ENCODE results near the gene SNX9. TPM values are rescaled to one million over a fixed set of nuclear protein-coding genes. Genes with fewer than 3 reads are reported as not detected.

Gene SNX9
- total RNA-seq, 2 experiments from 2014 or later, result 46.6 to 48.5 TPM

- H3K4me1 ChIP-seq (ENCODE audit: insufficient read depth, low read length), result peaks cover 55% of the 10 kb centered on the region
- H3K36me3 Mint-ChIP-seq (ENCODE audit: low read depth), result peaks cover 11% of the 10 kb centered on the region
- no peaks in the 10 kb centered on the region for H3K27me3 ChIP-seq (ENCODE audit: control insufficient read depth in 1 of 2, insufficient read depth in 2 of 2, low read length in 2 of 2)
- ChIA-PET POLR2A (interaction anchor here (0.8 to 3.4 kb wide), 11 partner anchors 9 to 413 kb away, joined by 3 to 35 read pairs (median 4); no protein-coding TSS in a partner anchor), CTCF (interaction anchor here (1.1 to 5.2 kb wide), 2 partner anchors 44 to 83 kb away, joined by 3 to 34 read pairs; no protein-coding TSS in a partner anchor)
- TF ChIP-seq CTCF (IDR thresholded peaks at IDR 0.05), result no peak
- H3K27ac Mint-ChIP-seq, result peak overlapping the region; percentile 74
- H3K4me3 Mint-ChIP-seq, result peak overlapping the region; percentile 87
- no peaks in the 10 kb centered on the region for H3K9me3 Mint-ChIP-seq
- peak overlapping the region in 1 of 2 donors; percentile 58 for H3K27ac ChIP-seq (ENCODE audit: low read depth in 1 of 2, low read length in 2 of 2)
- H3K36me3 ChIP-seq (ENCODE audit: insufficient read depth, low read length), result peaks cover under 1% of the 10 kb centered on the region
- no peaks in the 10 kb centered on the region for H3K9me3 ChIP-seq (ENCODE audit: control insufficient read depth in 1 of 2, insufficient read depth in 1 of 2, low read length in 2 of 2)
- intact Hi-C loops (cut with DNase I, micrococcal nuclease), result loop anchor here (1.0 to 10.0 kb wide), 4 partner anchors 44 to 958 kb away; partner anchors contain the start of gene TMEM181 (in 1 of the 2)
- DNase-seq, result peak in 4 of 14 experiments; percentile 24 to 36 (median 34)
- H3K4me3 ChIP-seq (ENCODE audit: low read length), result peak overlapping the region; percentile 75
- H3K4me1 Mint-ChIP-seq (ENCODE audit: low read depth), result peaks cover 62% of the 10 kb centered on the region
- no peak for ATAC-seq (ENCODE audit: poor library complexity)
- H3K27me3 Mint-ChIP-seq, result no peaks in the 10 kb centered on the region
Measured at GRCh38 chr6:157982563-157983405, 159.7 kb downstream of the SNX9 start.

GRCh38 chr6:157983406-157984119 is 160.5 kb downstream of the SNX9 start:
- DNase-seq, result peak in 1 of 14 experiments; percentile 25
- no peak for TF ChIP-seq CTCF (IDR thresholded peaks at IDR 0.05)
- peak overlapping the region; percentile 87 for H3K4me3 Mint-ChIP-seq
- ATAC-seq (ENCODE audit: poor library complexity), result no peak
- ChIA-PET CTCF (interaction anchor here (1.0 to 5.2 kb wide), 2 partner anchors 43 to 228 kb away, joined by 3 to 34 read pairs; no protein-coding TSS in a partner anchor), POLR2A (interaction anchor here (0.8 to 3.4 kb wide), 13 partner anchors 8 to 414 kb away, joined by 3 to 35 read pairs (median 4); no protein-coding TSS in a partner anchor)
- no peaks in the 10 kb centered on the region for H3K9me3 Mint-ChIP-seq
- Histone ChIP-seq H3K36me3 (ENCODE audit: insufficient read depth, low read length) (peaks cover 2% of the 10 kb centered on the region), H3K9me3 (ENCODE audit: control insufficient read depth in 1 of 2, insufficient read depth in 1 of 2, low read length in 2 of 2) (no peaks in the 10 kb centered on the region), H3K4me3 (ENCODE audit: low read length) (peak overlapping the region; percentile 75), H3K27ac (ENCODE audit: low read depth in 1 of 2, low read length in 2 of 2) (no peak overlapping the region), H3K4me1 (ENCODE audit: insufficient read depth, low read length) (peaks cover 63% of the 10 kb centered on the region), H3K27me3 (ENCODE audit: control insufficient read depth in 1 of 2, insufficient read depth in 2 of 2, low read length in 2 of 2) (no peaks in the 10 kb centered on the region)
- H3K4me1 Mint-ChIP-seq (ENCODE audit: low read depth), result peaks cover 70% of the 10 kb centered on the region
- peak overlapping the region; percentile 74 for H3K27ac Mint-ChIP-seq
- H3K36me3 Mint-ChIP-seq (ENCODE audit: low read depth), result peaks cover 11% of the 10 kb centered on the region
- no peaks in the 10 kb centered on the region for H3K27me3 Mint-ChIP-seq
- intact Hi-C loops (cut with DNase I, micrococcal nuclease), result loop anchor here (1.0 to 10.0 kb wide), 4 partner anchors 43 to 959 kb away; partner anchors contain the start of gene TMEM181 (in 1 of the 2)

GRCh38 chr6:157984128-157984527 is 161.1 kb downstream of the SNX9 start:
- Mint-ChIP-seq H3K4me3 (peak overlapping the region; percentile 87), H3K9me3 (no peaks in the 10 kb centered on the region), H3K36me3 (ENCODE audit: low read depth) (peaks cover 11% of the 10 kb centered on the region), H3K27me3 (no peaks in the 10 kb centered on the region), H3K4me1 (ENCODE audit: low read depth) (peaks cover 76% of the 10 kb centered on the region), H3K27ac (peak overlapping the region; percentile 74)
- ATAC-seq (ENCODE audit: poor library complexity), result no peak
- peaks cover 2% of the 10 kb centered on the region for H3K36me3 ChIP-seq (ENCODE audit: insufficient read depth, low read length)
- H3K27me3 ChIP-seq (ENCODE audit: control insufficient read depth in 1 of 2, insufficient read depth in 2 of 2, low read length in 2 of 2), result no peaks in the 10 kb centered on the region
- no peak for DNase-seq
- H3K27ac ChIP-seq (ENCODE audit: low read depth in 1 of 2, low read length in 2 of 2), result no peak overlapping the region
- peak overlapping the region; percentile 5 for H3K4me3 ChIP-seq (ENCODE audit: low read length)
- peaks cover 68% of the 10 kb centered on the region for H3K4me1 ChIP-seq (ENCODE audit: insufficient read depth, low read length)
- intact Hi-C loops (cut with DNase I, micrococcal nuclease), result loop anchor here in 1 of 2 experiments (5.0 to 10.0 kb wide), 3 partner anchors 188 to 959 kb away; partner anchors contain the start of gene TMEM181
- TF ChIP-seq CTCF (IDR thresholded peaks at IDR 0.05), result no peak
- ChIA-PET CTCF (interaction anchor here (1.0 to 5.2 kb wide), 2 partner anchors 43 to 228 kb away, joined by 3 to 34 read pairs; no protein-coding TSS in a partner anchor), POLR2A (interaction anchor here (0.8 to 3.4 kb wide), 6 partner anchors 10 to 74 kb away, joined by 3 to 35 read pairs (median 6); no protein-coding TSS in a partner anchor)
- H3K9me3 ChIP-seq (ENCODE audit: control insufficient read depth in 1 of 2, insufficient read depth in 1 of 2, low read length in 2 of 2), result no peaks in the 10 kb centered on the region
